8988T (cell line): ENCODE measurements around the gene AADACL3.
"Not testable (repeated sequence)": the region's sequence is repeated elsewhere in the genome, so short reads cannot be mapped to it uniquely, and the experiment has no call there.

Experiments used
- DNase-seq: peaks from one replicate; pipeline ENCODE4 v3.0.0; 2011

The AADACL3 gene

DNA sequence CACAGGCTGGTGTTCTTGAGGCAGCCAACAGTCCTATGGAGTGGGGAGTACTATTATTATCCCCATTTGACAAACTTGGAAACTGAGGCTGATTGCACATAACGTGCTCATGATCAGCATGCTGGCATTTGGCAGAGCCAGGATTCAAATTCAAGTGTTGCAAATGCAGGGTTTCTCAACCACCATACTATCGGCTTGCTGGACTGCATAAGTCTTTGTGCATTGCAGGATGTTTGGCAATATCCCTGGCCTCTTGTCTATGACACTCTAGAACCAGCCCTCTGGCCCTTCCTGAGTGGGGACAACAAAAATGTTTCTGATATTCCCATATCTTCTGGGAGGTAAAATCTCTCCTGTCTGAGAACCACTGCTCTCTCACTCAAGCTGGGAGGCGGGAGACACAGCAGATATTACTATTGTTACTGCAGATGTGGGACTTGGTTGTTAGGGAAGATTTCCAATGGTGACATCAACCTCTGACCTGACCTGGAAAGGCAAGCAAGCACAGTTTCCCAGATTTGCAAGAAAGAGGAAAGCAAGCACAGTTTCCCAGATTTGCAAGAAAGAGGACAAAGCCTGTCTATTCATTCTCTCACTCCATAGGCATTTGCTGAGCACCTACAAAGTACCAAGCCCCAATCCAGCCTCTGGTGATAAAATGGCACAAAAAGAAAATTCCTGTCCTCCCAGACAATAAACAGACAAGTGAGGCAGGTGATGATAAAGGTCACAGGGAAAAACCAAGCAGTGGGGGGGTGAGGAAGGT lies 1.0 kb upstream of the AADACL3 start:
- no peak for DNase-seq

DNA sequence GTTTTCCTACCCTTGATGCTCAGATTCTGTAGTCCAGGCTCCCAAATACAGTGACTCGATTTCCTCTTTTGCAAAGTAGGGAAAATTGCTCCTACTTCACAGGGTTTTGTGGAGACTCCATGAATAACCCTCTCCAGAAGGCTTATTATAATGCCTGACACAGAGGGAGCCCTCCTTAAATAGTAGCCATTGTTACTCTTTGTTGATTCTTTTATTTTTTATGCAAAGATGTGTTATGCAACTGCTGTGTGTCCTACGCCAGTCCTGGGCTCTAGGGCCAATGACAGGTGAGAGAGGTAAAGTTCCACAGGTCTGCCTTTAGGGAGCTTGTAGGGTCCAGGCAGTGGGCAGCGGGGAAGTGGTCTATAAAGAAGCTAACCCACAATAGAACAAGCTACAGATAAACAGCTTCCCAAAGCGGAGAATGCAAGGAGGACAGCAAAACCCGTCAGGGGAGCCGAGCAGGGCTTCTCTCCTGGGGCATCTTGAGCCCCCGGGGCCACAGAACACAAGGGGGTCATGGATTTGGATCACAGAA lies 1.5 kb downstream of the AADACL3 start:
- DNase-seq = no peak

DNA sequence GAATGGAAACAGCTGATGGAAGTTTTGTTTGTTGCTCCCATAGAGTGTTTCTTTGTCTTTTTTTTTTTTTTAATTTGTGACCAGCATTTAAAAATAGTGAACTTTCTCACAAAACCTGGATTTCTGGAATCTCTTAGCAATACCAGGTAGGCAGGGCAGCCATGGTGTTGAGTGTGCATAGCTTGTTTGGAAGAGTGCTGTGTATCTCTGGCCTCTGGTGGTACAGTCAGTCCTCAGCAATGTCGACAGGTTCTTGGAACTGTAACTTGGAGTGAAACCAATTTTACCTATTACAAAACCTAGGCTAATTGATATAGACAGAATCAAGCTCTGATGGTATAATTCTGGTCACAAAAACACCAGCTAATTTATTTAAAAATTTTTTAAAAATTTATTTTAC lies 6.7 kb downstream of the AADACL3 start:
- DNase-seq = no peak

DNA sequence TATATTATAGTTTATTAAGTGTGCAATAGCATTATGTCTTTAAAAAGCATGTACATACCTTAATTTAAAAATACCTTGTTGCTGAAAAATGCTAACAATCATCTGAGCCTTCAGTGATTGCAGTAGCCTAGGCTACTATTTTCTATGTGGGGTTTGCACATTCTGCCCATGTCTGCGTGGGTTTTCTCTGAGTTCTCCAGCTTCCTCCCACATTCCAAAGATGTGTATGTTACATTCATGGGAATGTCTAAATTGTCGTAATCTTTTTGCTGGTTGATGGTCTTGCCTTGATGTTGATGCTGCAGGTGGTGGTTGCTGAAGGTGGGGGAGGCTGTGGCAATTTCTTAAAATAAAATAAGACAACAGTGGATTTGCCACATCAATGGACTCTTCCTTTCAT lies 12.5 kb downstream of the AADACL3 start:
- no peak for DNase-seq

DNA sequence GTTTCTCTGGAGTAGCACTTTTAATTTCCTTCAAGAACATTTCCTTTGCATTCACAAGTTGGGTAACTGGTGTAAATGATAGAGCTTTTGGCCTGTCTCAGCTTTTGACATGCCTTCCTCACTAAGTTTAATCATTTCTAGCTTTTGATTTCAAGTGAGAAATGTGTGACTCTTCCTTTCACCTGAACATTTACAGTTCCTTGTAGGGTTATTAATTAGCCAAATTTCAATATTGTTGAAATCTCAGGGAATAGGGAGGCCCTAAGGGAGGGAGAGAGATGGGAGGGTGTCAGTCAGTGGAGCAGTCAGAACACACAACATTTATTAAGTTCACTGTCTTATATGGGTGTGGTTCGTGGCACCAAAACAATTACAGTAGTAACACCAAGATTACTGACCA lies 14.2 kb downstream of the AADACL3 start:
- no peak for DNase-seq

DNA sequence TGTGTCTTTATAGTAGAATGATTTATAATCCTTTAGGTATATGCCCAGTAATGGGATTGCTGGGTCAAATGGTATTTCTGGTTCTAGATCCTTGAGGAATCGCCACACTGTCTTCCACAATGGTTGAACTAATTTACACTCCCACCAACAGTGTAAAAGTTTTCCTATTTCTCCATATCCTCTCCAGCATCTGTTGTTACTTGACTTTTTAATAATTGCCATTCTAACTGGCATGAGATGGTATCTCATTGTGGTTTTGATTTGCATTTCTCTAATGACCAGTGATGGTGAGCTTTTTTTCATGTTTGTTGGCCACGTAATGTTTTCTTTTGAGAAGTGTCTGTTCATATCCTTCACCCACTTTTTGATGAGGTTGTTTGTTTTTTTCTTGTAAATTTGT lies 15.2 kb downstream of the AADACL3 start:
- not testable (repeated sequence) for DNase-seq

DNA sequence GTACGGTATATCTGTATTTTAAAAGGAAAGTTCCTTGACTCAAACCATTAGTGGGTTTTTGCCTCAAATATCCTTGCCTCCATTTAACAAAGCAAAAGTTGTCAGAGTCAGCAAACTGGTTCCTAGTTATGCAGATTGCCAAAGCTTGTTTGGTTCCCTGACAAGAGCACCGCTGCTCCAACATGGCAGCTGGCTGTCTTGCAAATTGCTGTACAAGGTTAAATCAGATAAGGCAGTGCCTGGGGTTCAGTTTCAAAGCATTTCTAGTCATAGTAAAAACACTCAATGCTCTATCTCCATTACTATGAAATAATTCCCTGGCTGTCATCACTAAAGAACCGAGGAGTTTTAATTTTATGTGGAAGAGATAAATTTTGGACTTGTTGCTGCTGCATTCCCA lies 18.7 kb downstream of the AADACL3 start:
- DNase-seq = no peak

DNA sequence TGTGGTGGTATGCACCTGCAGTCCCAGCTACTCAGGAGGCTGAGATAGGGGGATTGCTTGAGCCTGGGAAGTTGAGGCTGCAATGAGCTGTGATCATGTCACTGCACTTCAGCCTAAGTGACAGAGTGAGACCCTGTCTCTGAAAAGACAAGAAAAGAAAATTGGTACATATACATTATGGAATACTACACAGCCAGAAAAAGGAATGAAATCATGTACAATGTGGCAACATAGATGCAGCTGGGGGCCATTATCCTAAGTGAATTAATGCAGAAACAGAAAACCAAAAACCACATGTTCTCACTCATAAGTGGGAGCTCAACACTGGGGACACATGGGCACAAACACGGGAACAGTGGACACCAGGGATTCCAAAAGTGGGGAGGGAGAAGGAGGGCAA lies 23.0 kb downstream of the AADACL3 start:
- DNase-seq = no peak

DNA sequence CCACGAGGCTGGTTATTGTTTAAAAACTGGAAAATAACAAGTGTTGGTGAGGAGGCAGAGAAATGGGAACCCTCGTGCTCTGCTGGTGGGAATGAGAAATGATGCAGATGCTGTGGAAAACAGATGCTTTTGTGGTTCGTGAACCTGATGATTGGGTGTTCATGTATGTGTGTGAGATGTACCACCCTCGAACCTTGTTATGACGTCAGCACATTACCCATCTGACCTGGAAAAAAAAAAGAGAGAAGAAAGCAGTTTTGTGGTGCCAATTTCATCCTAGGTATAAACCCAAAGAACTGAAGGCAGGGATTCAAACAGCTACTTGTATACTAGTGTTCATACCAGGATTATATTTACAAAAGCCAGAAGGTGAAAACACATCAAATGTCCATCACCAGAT lies 23.7 kb downstream of the AADACL3 start:
- no peak for DNase-seq

DNA sequence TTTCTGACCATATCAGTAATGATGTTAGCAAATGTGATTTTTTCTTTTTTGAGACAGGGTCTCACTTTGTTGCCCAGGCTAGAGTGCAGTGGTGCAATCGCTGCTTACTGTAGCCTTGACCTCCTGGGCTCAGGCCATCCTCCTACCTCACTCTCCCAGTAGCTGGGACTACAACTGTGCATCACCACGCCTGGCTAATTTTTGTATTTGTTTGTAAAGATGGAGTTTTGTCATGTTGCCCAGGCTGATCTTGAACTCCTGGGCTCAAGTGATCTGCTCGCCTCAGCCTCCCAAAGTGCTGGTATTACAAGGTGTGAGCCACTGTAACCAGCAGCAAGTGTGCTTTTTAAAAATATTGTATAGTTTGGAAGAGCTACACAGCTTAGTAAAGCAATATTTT lies 26.0 kb downstream of the AADACL3 start:
- DNase-seq = no peak

DNA sequence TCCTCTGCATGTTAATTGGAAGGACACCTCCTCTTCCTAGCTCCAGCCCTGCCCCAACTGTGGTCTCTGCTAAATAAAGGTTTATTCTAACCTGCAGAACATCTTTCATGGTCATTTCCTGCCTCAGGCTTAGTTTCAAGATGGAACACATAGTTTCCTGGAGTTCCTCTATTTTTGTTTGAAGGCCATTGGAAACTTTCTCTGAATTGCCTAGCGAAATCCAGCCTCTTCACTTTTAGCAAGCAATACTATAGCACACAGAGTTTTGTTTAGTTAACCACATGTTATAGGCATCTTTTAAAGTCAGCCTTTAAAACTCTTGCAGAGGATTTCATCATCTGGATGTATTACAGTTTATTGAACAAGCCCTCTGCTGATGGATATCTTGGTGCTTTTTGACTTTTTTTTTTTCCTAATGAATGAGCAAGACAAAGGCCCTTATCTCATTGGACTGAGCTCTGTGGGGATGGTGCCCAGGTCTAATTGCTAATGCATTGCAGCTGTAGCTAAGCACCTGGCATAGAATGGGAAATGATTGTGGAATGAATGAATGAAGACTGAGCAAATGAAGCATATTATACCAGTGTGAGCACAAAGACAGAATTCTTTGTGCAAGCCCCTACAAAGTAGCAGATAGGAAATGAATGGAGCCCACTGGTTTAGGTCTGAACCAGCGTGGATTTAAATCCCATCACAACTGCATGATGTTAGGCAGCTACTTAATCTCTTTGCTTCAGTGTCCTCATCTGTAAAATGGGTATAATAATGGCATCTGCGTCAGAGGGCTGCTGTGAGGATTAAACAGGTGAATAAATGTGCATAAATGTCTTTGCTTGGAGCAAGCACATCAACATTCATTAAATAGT lies 29.4 kb downstream of the AADACL3 start:
- DNase-seq = no peak

DNA sequence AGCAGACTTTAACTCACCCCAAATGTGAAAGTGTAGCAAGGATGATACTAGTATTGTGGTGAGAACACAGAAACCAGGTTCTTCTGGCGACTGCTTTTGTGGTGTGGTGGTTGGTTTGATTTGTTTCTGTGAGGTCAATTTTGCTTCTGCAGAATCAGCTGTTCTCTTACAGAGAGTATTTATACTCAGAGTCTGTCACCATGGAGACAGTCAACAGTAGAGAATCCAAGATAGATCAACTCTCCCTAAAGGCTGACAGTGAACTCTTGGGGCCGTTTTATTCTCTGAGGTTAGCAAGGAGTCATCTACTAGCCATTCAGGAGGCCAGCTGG lies 30.0 kb downstream of the AADACL3 start, which contains the start of gene CFAP107:
Gene CFAP107, plus strand, starts transcription at position 209 of the 332 bp plus-strand sequence. CDS start 231 bp downstream, outside the sequence.
- no peak for DNase-seq

DNA sequence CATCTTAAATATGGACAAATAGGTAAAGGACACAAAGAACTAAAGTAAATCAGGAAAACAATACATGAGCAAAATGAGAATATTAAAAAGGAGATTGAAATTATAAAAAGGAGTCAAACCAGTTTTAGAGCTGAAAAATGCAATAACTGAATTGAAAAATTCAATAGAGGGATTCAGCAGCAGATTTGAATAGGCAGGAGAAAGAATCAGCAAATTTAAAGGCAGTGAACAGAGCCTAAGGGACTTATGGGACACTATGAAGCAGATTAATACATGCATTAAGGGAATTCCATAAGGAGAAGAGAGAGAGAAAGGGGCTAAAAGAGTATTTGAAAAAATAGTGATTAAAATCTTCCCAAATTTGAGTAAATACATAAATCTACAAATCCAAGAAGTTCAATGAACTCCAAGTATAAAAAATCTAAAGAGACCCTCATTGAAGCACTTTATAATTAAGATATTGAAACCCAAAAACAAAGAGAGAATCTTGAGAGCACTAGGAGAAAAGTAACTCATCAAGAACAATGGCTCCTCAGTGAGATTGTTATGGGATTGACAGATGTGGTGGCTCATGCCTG lies 33.0 kb downstream of the AADACL3 start:
- DNase-seq = no peak

DNA sequence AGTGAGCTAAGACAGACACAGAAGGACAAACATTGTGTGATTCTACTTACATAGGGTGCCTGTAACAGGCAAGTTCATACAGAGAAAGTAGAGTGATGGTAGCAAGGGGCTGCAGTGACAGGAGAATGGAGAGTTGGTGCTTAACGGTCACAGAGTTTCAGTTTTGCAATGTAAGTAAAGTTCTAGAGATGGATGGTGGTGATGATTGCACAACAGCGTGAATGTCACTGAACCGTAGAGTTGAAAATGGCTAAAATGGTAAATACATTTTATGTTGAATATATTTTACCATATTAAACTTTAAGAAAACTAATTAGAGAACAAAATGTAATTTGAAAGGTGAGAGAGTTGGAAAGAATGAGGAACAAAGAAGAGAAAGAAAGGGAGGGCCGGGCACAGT lies 38.8 kb downstream of the AADACL3 start:
- DNase-seq = no peak

DNA sequence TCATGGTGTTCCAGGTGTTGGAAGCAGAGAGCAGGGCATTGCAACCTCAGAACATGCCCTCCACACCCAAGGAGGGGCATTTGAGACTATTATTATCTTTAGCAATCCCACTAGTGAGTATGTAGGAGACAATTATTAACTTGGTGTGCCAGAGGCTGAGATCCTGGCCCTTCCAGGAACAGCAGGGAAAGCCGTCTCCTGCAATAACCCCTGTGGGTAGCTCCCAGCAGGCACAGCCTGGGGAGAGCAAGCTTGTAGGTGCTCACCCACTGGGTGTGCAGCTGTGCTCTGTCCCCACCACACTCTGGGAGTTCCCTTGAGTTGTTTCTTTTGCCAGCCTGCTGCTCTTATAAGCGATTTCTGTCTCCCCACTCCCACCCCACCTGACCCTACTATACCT lies 40.4 kb downstream of the AADACL3 start:
- no peak for DNase-seq

DNA sequence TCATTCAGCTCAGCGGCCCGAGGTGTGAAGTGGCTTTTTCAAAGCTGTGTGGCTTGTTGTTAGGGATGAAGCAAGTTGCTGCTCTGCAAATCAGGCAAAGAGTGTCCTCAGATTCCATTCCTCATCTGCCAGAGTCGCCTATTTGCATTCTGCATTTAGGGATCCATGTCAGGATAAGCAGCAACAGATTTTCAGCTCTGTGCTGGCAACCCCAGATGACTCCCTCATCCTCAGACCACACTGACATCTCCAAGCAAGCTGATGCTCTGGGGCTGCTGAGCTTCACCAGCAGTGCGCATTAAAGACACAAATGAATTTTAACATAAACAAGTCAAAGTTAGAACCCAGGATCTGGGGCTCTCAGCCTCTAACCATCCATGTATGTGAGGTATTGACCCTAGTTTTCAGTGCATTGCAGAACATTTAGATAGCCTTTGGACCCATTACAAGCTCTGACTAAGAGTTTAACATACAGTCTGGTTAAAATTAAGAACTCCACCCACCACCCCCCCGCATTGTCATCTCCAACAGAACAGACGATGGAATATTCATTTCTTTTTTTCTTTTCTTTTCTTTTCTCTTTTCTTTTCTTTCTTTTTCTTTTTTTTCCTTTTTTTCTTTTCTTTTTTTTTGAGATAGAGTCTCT lies 41.0 kb downstream of the AADACL3 start:
- DNase-seq = no peak

DNA sequence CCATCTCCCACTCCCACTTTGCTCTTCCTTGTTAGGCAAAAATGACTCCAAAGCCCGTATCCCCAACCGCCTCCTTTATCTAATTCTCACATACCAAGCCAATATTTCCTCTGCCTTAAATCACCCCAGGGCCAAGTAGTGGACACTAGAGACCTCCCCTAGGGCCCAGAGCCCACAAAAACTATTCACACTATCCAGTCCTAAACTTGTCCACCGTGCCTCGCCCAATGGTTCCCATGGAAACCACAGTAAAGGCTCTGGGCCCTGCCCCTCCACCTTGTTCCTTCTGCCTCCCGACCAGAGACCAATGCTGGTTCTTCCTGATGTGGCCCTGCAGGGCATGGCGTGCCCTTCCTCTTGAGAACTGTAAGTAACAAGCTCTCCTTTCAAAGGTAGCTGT lies 41.9 kb downstream of the AADACL3 start:
- DNase-seq = no peak

DNA sequence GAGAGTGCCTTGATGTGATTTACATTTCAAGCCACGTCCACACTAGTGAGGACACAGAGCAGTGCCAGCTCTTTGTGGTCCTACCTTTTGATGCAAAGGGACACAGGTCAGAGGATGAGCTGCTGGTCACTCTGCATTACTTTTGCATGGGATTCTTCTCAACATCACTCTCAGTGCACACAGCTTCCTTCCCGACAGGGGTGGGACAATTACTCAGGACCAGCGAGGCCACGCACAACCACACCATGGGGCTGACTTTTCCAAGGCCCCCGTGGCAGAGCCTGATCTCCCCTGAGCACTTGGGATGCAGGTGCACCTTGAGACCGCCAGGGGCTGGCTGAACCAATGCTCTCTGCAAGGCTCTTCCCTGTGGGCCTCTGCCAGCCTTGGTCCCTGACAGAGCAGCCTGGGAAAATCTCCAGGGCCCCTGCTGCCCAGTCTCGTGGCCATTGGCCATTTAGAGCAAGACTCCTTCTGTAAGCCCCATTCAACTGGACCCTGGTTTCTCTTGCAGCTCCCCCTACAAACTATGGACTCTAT lies 44.4 kb downstream of the AADACL3 start:
- DNase-seq = no peak

DNA sequence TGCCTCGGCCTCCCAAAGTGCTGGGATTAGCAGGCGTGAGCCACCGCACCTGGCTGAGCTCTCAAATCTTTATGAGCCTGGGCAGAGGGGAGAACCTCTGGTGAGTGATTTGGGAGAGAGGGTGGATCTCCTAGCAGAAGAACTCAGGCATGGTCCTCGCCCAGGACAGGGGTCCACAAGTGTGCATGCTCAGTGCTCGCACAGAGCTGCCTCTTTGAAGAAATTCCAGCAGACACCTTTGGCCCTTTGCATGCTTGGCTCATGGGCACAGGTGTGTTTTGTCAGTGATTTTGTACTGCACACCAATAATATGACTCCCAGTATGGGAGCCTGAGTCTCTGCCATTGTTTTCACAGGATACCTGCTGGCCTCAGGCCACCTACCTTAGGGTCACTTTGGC lies 45.9 kb downstream of the AADACL3 start:
- no peak for DNase-seq

DNA sequence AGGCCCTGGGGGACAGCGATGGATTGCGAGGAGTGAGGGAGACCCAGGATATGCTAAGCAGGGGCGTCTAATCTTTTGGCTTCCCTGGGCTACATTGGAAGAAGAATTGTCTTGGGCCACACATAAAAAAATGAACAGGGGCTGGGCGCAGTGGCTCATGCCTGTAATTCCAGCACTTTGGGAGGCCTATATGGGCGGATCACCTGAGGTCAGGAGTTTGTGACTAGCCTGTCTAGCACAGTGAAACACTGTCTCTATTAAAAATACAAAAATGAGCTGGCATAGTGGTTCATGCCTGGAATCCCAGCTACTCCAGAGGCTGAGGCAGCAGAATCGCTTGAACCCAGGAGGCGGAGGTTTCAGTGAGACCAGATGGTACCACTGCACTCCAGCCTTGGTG lies 46.9 kb downstream of the AADACL3 start:
- DNase-seq = no peak

DNA sequence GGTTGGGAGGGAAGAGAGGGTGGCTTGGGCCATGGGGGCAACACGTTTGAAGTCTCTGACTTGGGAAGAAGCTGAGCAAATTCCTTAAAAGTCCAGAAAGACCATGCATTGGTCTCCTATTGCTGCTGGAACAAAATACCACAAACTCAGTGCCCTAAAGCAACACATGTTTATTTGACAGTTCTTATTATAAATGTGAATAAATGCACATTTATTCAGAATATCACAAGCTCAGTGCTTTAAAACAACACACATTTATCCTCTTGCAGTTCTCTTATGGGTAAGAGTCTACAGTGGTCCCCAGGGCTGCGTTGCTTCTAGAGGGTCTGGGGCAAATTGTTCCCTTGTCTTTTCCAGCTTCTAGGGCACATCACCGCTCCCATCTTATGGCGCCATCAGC lies 47.6 kb downstream of the AADACL3 start:
- DNase-seq = no peak

DNA sequence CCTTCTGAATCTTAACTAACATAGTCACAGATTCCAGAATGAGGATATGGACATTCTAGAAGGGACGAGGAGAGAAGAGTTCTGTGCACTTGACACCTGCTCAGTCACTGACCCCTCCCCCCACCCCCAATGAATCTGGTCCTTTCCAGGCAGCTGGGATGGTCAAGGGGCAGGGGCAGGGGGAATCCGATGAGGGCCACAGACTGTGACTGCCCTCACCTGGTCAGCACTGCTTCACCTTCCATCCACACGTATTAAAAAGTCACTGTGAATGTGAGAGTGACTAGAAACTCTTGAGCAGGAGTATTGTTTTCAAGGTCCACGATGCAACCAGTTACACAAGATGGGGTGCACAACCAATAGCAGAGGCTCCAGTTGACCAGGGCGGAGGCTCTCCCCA lies 48.1 kb downstream of the AADACL3 start:
- DNase-seq = no peak

DNA sequence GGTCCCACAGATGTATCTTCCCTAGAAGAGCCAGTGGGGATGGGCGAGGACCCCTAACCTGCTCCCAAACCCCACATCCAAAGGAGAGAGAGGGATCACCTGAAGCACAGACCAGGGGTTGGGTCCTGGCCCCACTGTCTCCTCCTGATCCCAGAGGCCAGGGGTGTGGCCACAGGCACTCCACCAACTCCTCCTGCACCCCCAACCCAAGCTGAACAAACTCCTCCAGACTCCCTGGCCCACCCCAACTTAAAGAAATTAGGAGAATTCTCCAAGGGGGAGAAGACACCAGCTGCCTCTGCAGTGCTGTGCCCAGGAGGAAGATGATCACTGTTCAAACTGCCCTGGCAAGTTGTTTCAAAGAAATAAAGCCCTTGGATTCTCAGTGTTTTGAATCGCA lies 53.1 kb downstream of the AADACL3 start:
- DNase-seq = no peak
